K562 (cell line): ENCODE data around the gene EIPR1. TPM values are rescaled to one million over a fixed set of nuclear protein-coding genes. Genes with fewer than 3 reads are reported as not detected.

ENCODE experiments used
- ATAC-seq: fragments of 200-7000 bp; cut with Tn5 transposase; 3 replicates; pipeline ENCODE4 v1.9.1; 2020; ENCODE audit warnings: moderate library complexity
- BruUV-seq: library from RNA; stranded (reverse); fragments of 400-500 nt; replicated peaks from 2 replicates; lab custom pipeline; 2021; lab: Mats Ljungman, UMichigan
- CTCF ChIA-PET: fragments of 300-600 bp; formaldehyde crosslinking; extraction: SDS; loops from one replicate; lab custom pipeline; 2021; ENCODE audit warnings: low intra/inter-chr PET ratio; lab: Yijun Ruan, JAX
- POLR2A ChIA-PET: fragments of 300-600, 350-650 bp; sonication (Branson Sonifier 250); formaldehyde crosslinking; extraction: SDS; loops from one replicate; lab custom pipeline; 2021; ENCODE audit warnings: antibody characterized with exemption, inconsistent platforms; lab: Yijun Ruan, JAX
- DNase-seq, 4 experiments: peaks; one replicate each; pipeline versions ENCODE4 v3.0.0 to v3.0.0-alpha.2; 2011 to 2018; ENCODE audit warnings: low spot score in 3 of 4, mixed read lengths in 3 of 4; ENCODE audit errors: extremely low read depth in 1 of 4
- FAIRE-seq: peaks from 2 replicates; lab custom pipeline; 2011; peaks lifted over from hg19 to GRCh38; lab: Jason Lieb, UNC
- H2AFZ ChIP-seq: 2 replicates; pipeline ENCODE4 v1.6.0; 2011; ENCODE audit warnings: low read depth, low read length, control low read depth, inconsistent platforms
- H3K27ac ChIP-seq: fragments of 200-600 bp; 3 replicates; pipeline ENCODE4 v1.8.0; 2011; ENCODE audit warnings: low read depth, mild to moderate bottlenecking, control low read depth, inconsistent platforms, low read length, moderate library complexity, mixed read lengths; ENCODE audit errors: extremely low read depth
- H3K27me3 ChIP-seq, 2 experiments: fragments of 300-600 bp in 1 of 2; 2 replicates in 1 of 2; 3 replicates in 1 of 2; pipeline versions ENCODE4 v1.6.0 to v1.8.0; 2011; ENCODE audit warnings: inconsistent platforms in 2 of 2, low read length in 2 of 2, mild to moderate bottlenecking in 1 of 2, mixed read lengths in 1 of 2, moderate library complexity in 1 of 2; ENCODE audit not compliant: control insufficient read depth in 2 of 2, insufficient read depth in 2 of 2
- H3K36me3 ChIP-seq: fragments of 300-600 bp; 3 replicates; pipeline ENCODE4 v1.8.0; 2011; ENCODE audit warnings: mild to moderate bottlenecking, low read length, inconsistent platforms; ENCODE audit not compliant: control insufficient read depth, insufficient read depth
- H3K4me1 ChIP-seq, 2 experiments: fragments of 200-600 bp in 1 of 2; replicated peaks in 1 of 2; 2 replicates in 1 of 2; 3 replicates in 1 of 2; pipeline versions ENCODE4 v1.5.1 to v1.8.0; 2011; ENCODE audit warnings: inconsistent platforms in 2 of 2, low read length in 2 of 2, mild to moderate bottlenecking in 1 of 2, mixed read lengths in 1 of 2, moderate library complexity in 1 of 2; ENCODE audit not compliant: control insufficient read depth in 2 of 2, insufficient read depth in 2 of 2
- H3K4me2 ChIP-seq: 2 replicates; pipeline ENCODE4 v1.6.1; 2011; ENCODE audit warnings: low read length, control low read depth, inconsistent platforms, mixed read lengths; ENCODE audit not compliant: insufficient read depth
- H3K4me3 ChIP-seq: fragments of 200-600 bp; sonication (generic), shearing (Covaris generic); 2 replicates; pipeline ENCODE4 v1.5.1; 2016; ENCODE audit warnings: control low read depth, inconsistent platforms
- H3K79me2 ChIP-seq: fragments of 200-600 bp; 3 replicates; pipeline ENCODE4 v1.8.0; 2011; ENCODE audit warnings: low read length, inconsistent platforms; ENCODE audit not compliant: control insufficient read depth, insufficient read depth
- H3K9ac ChIP-seq, 2 experiments: 2 replicates each; pipeline versions ENCODE4 v1.6.0 to v1.6.1; 2011; ENCODE audit warnings: low read depth in 2 of 2, low read length in 2 of 2, control low read depth in 1 of 2, inconsistent platforms in 1 of 2, mild to moderate bottlenecking in 1 of 2, mixed read lengths in 1 of 2; ENCODE audit not compliant: insufficient read depth in 1 of 2
- H3K9me1 ChIP-seq: one replicate; pipeline ENCODE4 v1.6.0; 2011; ENCODE audit warnings: inconsistent platforms, mild to moderate bottlenecking, low read length, moderate library complexity; ENCODE audit not compliant: control insufficient read depth, insufficient read depth
- H3K9me3 ChIP-seq: replicated peaks from 2 replicates; pipeline ENCODE4 v1.5.1; 2011; ENCODE audit warnings: low read depth, low read length, inconsistent platforms; ENCODE audit not compliant: control insufficient read depth, insufficient read depth
- H4K20me1 ChIP-seq: replicated peaks from 2 replicates; pipeline ENCODE4 v1.6.1; 2011; ENCODE audit warnings: low read length, inconsistent platforms, mixed read lengths; ENCODE audit not compliant: control insufficient read depth, insufficient read depth
- JUNB ChIP-seq: fragments of 450-650 bp; formaldehyde crosslinking; conservative IDR thresholded peaks from 2 replicates; pipeline ENCODE4 v1.4.0; 2020; ENCODE audit warnings: mild to moderate bottlenecking
- KLF13 ChIP-seq: fragments of 450-650 bp; IDR thresholded peaks from 2 replicates; pipeline ENCODE4 v1.6.1; 2016; ENCODE audit warnings: missing genetic modification characterization, low read depth, mild to moderate bottlenecking, missing compliant biosample characterization, moderate library complexity, borderline replicate concordance
- MIER1 ChIP-seq: fragments of 450-650 bp; IDR thresholded peaks from 2 replicates; pipeline ENCODE4 v1.6.1; 2016; ENCODE audit warnings: antibody characterized with exemption, mild to moderate bottlenecking, low read depth
- PTBP1 ChIP-seq: fragments of 200-400 bp; formaldehyde crosslinking; IDR thresholded peaks from 2 replicates; pipeline ENCODE4 v1.6.1; 2017; ENCODE audit warnings: low read depth, low read length
- PTRF ChIP-seq: fragments of 450-650 bp; IDR thresholded peaks from 2 replicates; pipeline ENCODE4 v1.6.1; 2016; ENCODE audit warnings: mild to moderate bottlenecking, missing genetic modification characterization, missing compliant biosample characterization
- RBM17 ChIP-seq: fragments of 200-400 bp; formaldehyde crosslinking; IDR thresholded peaks from 2 replicates; pipeline ENCODE4 v1.6.1; 2017; ENCODE audit warnings: low read depth, mild to moderate bottlenecking, low read length, borderline replicate concordance
- TGIF2 ChIP-seq: sonication (generic); formaldehyde crosslinking; IDR thresholded peaks from 2 replicates; pipeline ENCODE4 v1.8.1; 2022; ENCODE audit warnings: mild to moderate bottlenecking, missing genetic modification reagents, moderate library complexity
- ZKSCAN3 ChIP-seq: fragments of 250-450 bp; sonication (Bioruptor Pico); IDR thresholded peaks from 2 replicates; pipeline ENCODE4 v1.4.0; 2020
- ZNF124 ChIP-seq: sonication (generic); formaldehyde crosslinking; IDR thresholded peaks from 2 replicates; pipeline ENCODE4 v1.8.1; 2022; ENCODE audit warnings: missing genetic modification reagents
- ZNF77 ChIP-seq: fragments of 250-450 bp; sonication (Bioruptor Pico); IDR thresholded peaks from 2 replicates; pipeline ENCODE4 v1.5.0; 2020
- WGBS: fragments of 100-300 bp; shearing (Covaris generic); methylation state at CpG from one replicate; pipeline ENCODE4 v1.1.6; 2016; ENCODE audit warnings: low coverage, mixed read lengths; ENCODE audit not compliant: insufficient coverage; ENCODE audit errors: missing lambda C conversion rate; 5-methylcytosine and 5-hydroxymethylcytosine counted together
- in situ Hi-C: fragments of 300-500 bp; cut with MboI; formaldehyde crosslinking; loops from 4 replicates; pipeline ENCODE4 v1.15.0; 2018; ENCODE audit warnings: inconsistent platforms, mixed read lengths
- intact Hi-C: fragments of 100-400 bp; cut with micrococcal nuclease; formaldehyde crosslinking; loops from 2 replicates; pipeline ENCODE4 v1.14.2; 2022
- polyA plus RNA-seq, 8 experiments: library from polyadenylated mRNA; depleted of rRNA in 4 of 8; stranded (reverse) in 5 of 8; unstranded in 3 of 8; fragments of >200 nt; fragmentation: Nextera tagmentation in 2 of 8; fragmentation: Illumina TruSeq in 1 of 8; extraction: Ambion mirVana in 2 of 8; extraction: Trizol in 1 of 8; gene quantifications; 2 replicates each; pipeline versions ENCODE4 v1.2.1 to v1.2.3, GENCODE V29; 2011 to 2014; ENCODE audit warnings: inconsistent platforms in 1 of 8, missing spikeins in 1 of 8
- total RNA-seq, 7 experiments: library from RNA; depleted of rRNA in 6 of 7; stranded (reverse); fragments of >200 nt in 6 of 7; fragmentation: Illumina TruSeq in 2 of 7; extraction: Trizol in 2 of 7; gene quantifications; 2 replicates each; pipeline versions ENCODE4 v1.2.1 to v1.2.3, GENCODE V29; 2011 to 2021; ENCODE audit warnings: low replicate concordance in 1 of 7
- TF ChIP-seq, protein P1 (sequence below): sonication (generic); formaldehyde crosslinking; IDR thresholded peaks from 2 replicates; pipeline ENCODE4 v1.8.0; 2023; ENCODE audit warnings: mild to moderate bottlenecking, missing genetic modification reagents
- TF ChIP-seq, protein P2 (sequence below): fragments of 450-650 bp; IDR thresholded peaks from 2 replicates; pipeline ENCODE4 v1.6.1; 2018; ENCODE audit not compliant: partially characterized antibody
- TF ChIP-seq, protein P3 (sequence below): fragments of 250-450 bp; sonication (Bioruptor Pico); IDR thresholded peaks from 2 replicates; pipeline ENCODE4 v1.4.0; 2020; ENCODE audit warnings: mild to moderate bottlenecking
- TF ChIP-seq, protein P4 (sequence below): fragments of 250-450 bp; sonication (Bioruptor Pico); IDR thresholded peaks from 2 replicates; pipeline ENCODE4 v1.5.0; 2022; ENCODE audit warnings: mild to moderate bottlenecking

Gene EIPR1
- total and polyA plus RNA-seq, 9 of the 15 experiments (the other 6 are each of a cell fraction or from before 2014, with no cell fraction given), result 19.9 to 54.4 (median 35.9) TPM

DNA sequence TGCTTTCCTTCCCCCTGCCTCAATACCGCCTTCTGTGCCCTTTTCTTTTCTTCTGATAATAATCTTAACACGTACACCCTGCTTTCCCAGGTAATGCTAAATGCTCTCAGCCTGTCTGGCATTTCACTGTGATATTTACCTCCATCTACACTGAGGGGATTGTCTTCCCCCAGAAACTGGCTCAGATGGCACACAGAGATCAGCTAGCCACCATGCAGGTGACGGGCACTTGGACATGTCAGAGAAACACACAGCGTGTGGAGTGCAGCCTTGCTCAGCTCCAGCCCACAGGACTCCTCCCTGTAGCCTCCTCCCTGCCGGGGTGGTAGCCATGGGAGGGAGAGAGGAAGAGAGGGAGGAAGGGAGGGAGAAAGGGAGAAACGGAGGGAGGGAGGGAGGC lies 131.2 kb downstream of the EIPR1 start:
- H3K9me3 ChIP-seq, result no peaks in the 10 kb centered on the region
- FAIRE-seq (no peak), ATAC-seq (no peak), DNase-seq (no peak)
- no peaks in the 10 kb centered on the region; the same call in 1 of the 2 replicates for H4K20me1 ChIP-seq
- no peaks in the 10 kb centered on the region for H3K27me3 ChIP-seq
- no TSS peak for BruUV-seq
- no peaks in the 10 kb centered on the region for H3K79me2 ChIP-seq
- CTCF ChIA-PET, result no interaction called here
- no peak overlapping the region for H3K4me2 ChIP-seq
- WGBS, result 63% methylated on average over 4 of the region's 6 CpGs
- H2AFZ ChIP-seq, result no peak overlapping the region
- in situ Hi-C loops, result no loop called here
- POLR2A ChIA-PET, result no interaction called here
- no peaks in the 10 kb centered on the region for H3K9me1 ChIP-seq
- no peak overlapping the region; a peak in 1 of 4 replicates for H3K9ac ChIP-seq
- H3K36me3 ChIP-seq, result 0 out of 3 replicates have a peak, but pooled peaks cover 3% of the 10 kb centered on the region
- intact Hi-C loops, result no loop called here
- no peaks in the 10 kb centered on the region; a peak in 1 of 5 replicates for H3K4me1 ChIP-seq
- H3K27ac ChIP-seq, result no peak overlapping the region
- H3K4me3 ChIP-seq, result no peak overlapping the region
- TF ChIP-seq JUNB (CRISPR knock-in tag), result no peak
- TF ChIP-seq, protein P1, sequence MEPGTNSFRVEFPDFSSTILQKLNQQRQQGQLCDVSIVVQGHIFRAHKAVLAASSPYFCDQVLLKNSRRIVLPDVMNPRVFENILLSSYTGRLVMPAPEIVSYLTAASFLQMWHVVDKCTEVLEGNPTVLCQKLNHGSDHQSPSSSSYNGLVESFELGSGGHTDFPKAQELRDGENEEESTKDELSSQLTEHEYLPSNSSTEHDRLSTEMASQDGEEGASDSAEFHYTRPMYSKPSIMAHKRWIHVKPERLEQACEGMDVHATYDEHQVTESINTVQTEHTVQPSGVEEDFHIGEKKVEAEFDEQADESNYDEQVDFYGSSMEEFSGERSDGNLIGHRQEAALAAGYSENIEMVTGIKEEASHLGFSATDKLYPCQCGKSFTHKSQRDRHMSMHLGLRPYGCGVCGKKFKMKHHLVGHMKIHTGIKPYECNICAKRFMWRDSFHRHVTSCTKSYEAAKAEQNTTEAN (CRISPR knock-in tag), result no peak
- no peak for TF ChIP-seq KLF13
- TF ChIP-seq, protein P2, sequence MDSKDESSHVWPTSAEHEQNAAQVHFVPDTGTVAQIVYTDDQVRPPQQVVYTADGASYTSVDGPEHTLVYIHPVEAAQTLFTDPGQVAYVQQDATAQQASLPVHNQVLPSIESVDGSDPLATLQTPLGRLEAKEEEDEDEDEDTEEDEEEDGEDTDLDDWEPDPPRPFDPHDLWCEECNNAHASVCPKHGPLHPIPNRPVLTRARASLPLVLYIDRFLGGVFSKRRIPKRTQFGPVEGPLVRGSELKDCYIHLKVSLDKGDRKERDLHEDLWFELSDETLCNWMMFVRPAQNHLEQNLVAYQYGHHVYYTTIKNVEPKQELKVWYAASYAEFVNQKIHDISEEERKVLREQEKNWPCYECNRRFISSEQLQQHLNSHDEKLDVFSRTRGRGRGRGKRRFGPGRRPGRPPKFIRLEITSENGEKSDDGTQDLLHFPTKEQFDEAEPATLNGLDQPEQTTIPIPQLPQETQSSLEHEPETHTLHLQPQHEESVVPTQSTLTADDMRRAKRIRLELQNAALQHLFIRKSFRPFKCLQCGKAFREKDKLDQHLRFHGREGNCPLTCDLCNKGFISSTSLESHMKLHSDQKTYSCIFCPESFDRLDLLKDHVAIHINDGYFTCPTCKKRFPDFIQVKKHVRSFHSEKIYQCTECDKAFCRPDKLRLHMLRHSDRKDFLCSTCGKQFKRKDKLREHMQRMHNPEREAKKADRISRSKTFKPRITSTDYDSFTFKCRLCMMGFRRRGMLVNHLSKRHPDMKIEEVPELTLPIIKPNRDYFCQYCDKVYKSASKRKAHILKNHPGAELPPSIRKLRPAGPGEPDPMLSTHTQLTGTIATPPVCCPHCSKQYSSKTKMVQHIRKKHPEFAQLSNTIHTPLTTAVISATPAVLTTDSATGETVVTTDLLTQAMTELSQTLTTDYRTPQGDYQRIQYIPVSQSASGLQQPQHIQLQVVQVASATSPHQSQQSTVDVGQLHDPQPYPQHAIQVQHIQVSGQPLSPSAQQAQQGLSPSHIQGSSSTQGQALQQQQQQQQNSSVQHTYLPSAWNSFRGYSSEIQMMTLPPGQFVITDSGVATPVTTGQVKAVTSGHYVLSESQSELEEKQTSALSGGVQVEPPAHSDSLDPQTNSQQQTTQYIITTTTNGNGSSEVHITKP, result no peak
- TF ChIP-seq, protein P3, sequence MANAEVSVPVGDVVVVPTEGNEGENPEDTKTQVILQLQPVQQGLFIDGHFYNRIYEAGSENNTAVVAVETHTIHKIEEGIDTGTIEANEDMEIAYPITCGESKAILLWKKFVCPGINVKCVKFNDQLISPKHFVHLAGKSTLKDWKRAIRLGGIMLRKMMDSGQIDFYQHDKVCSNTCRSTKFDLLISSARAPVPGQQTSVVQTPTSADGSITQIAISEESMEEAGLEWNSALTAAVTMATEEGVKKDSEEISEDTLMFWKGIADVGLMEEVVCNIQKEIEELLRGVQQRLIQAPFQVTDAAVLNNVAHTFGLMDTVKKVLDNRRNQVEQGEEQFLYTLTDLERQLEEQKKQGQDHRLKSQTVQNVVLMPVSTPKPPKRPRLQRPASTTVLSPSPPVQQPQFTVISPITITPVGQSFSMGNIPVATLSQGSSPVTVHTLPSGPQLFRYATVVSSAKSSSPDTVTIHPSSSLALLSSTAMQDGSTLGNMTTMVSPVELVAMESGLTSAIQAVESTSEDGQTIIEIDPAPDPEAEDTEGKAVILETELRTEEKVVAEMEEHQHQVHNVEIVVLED, result no peak
- no peak for TF ChIP-seq PTBP1
- TF ChIP-seq ZNF77 (CRISPR knock-in tag), result no peak
- no peak for TF ChIP-seq ZKSCAN3 (CRISPR knock-in tag)
- no peak for TF ChIP-seq PTRF
- TF ChIP-seq TGIF2, result no peak
- TF ChIP-seq ZNF124, result no peak
- TF ChIP-seq, protein P4, sequence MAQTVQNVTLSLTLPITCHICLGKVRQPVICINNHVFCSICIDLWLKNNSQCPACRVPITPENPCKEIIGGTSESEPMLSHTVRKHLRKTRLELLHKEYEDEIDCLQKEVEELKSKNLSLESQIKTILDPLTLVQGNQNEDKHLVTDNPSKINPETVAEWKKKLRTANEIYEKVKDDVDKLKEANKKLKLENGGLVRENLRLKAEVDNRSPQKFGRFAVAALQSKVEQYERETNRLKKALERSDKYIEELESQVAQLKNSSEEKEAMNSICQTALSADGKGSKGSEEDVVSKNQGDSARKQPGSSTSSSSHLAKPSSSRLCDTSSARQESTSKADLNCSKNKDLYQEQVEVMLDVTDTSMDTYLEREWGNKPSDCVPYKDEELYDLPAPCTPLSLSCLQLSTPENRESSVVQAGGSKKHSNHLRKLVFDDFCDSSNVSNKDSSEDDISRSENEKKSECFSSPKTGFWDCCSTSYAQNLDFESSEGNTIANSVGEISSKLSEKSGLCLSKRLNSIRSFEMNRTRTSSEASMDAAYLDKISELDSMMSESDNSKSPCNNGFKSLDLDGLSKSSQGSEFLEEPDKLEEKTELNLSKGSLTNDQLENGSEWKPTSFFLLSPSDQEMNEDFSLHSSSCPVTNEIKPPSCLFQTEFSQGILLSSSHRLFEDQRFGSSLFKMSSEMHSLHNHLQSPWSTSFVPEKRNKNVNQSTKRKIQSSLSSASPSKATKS (CRISPR knock-in tag), result no peak
- no peak for TF ChIP-seq RBM17
- TF ChIP-seq MIER1, result no peak
